Activated CD8-positive, alpha-beta memory T cell treated with anti-CD3 and anti-CD28 coated beads for 4 hours (primary cell): Measurements from ENCODE around the gene MAGEH1.
"Not testable (repeated sequence)": the region's sequence is repeated elsewhere in the genome, so short reads cannot be mapped to it uniquely, and the experiment has no call there.

Experiments used
- DNase-seq, 2 donors: peaks; one replicate each; pipeline ENCODE4 v3.0.0-alpha.2; 2020; ENCODE audit warnings: low read depth in 2 of 2

The MAGEH1 gene

GRCh38 chrX:55451990-55452832, at the start of gene MAGEH1:
Gene MAGEH1, plus strand, starts transcription at chrX:55452127. Its CDS starts 248 bp downstream, at chrX:55452375.
- peak; percentile 56 to 60 for DNase-seq

- DNase-seq, result not testable (repeated sequence)
Measured at GRCh38 chrX:55427079-55427478, 24.8 kb upstream of the MAGEH1 start.

- DNase-seq, result not testable (repeated sequence)
Measured at GRCh38 chrX:55443468-55443867, 8.5 kb upstream of the MAGEH1 start.

- no peak for DNase-seq
Measured at GRCh38 chrX:55450259-55450658, 1.7 kb upstream of the MAGEH1 start.

GRCh38 chrX:55451141-55451540, 786 bp upstream of the MAGEH1 start:
- no peak for DNase-seq

- DNase-seq, result no peak
Measured at GRCh38 chrX:55451626-55451989, 319 bp upstream of the MAGEH1 start.

- DNase-seq, result no peak
Measured at GRCh38 chrX:55452833-55453124, 852 bp downstream of the MAGEH1 start.

- DNase-seq, result not testable (repeated sequence)
Measured at GRCh38 chrX:55455708-55456107, 3.8 kb downstream of the MAGEH1 start.

GRCh38 chrX:55459426-55459825, 7.5 kb downstream of the MAGEH1 start:
- DNase-seq, result not testable (repeated sequence)

GRCh38 chrX:55459926-55460325, 8.0 kb downstream of the MAGEH1 start:
- not testable (repeated sequence) for DNase-seq

- DNase-seq, result not testable (repeated sequence)
Measured at GRCh38 chrX:55464050-55464449, 12.1 kb downstream of the MAGEH1 start.

GRCh38 chrX:55465108-55465507, 13.2 kb downstream of the MAGEH1 start:
- DNase-seq, result not testable (repeated sequence)

GRCh38 chrX:55465791-55466190, 13.9 kb downstream of the MAGEH1 start:
- DNase-seq, result not testable (repeated sequence)

GRCh38 chrX:55479956-55480355, 28.0 kb downstream of the MAGEH1 start:
- not testable (repeated sequence) for DNase-seq

- no peak for DNase-seq
Measured at GRCh38 chrX:55480390-55481062, 28.6 kb downstream of the MAGEH1 start.

GRCh38 chrX:55484948-55485347, 33.0 kb downstream of the MAGEH1 start:
- no peak for DNase-seq

- DNase-seq, result no peak
Measured at GRCh38 chrX:55486736-55487135, 34.8 kb downstream of the MAGEH1 start.

- DNase-seq, result no peak
Measured at GRCh38 chrX:55487143-55487542, 35.2 kb downstream of the MAGEH1 start.

GRCh38 chrX:55488006-55488592, 36.2 kb downstream of the MAGEH1 start:
- no peak for DNase-seq

- peak; percentile 10 to 18 for DNase-seq
Measured at GRCh38 chrX:55488593-55489313, 36.8 kb downstream of the MAGEH1 start.

GRCh38 chrX:55489314-55490009, 37.5 kb downstream of the MAGEH1 start, which contains the start of gene USP51:
Gene USP51, minus strand, starts transcription at chrX:55489848. Its CDS starts 909 bp downstream, at chrX:55488939.
- peak in 1 of 2 donors; percentile 3 for DNase-seq
